ENCODE results near the gene SLIT3.
"Not testable (repeated sequence)": the region's sequence is repeated elsewhere in the genome, so short reads cannot be mapped to it uniquely, and the experiment has no call there.

The SLIT3 gene

DNA sequence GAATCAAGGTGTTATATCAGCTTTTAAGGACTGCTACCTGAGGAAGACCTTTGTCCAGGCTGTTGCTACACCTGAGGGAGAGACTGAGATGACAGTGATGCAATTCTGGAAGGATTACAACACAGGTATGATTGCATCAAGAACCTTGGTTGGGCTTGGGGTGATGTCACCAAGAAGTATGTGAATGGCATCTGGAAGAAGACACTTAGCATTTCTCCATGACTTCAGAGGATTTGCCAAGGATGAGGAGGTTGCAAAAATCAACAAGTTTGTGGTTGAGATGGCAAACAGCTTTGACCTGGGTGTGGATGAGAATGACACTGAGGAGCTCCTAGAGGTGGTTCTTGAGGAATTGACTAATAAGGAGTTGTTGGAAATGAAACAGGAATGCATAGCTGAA, 653.9 kb downstream of the SLIT3 start:
- no peak overlapping the region for H3K4me3 ChIP-seq (ENCODE audit: low read depth, low read length)
- peak; percentile 39 for DNase-seq (ENCODE audit: low read depth)
- TF ChIP-seq, protein P1, sequence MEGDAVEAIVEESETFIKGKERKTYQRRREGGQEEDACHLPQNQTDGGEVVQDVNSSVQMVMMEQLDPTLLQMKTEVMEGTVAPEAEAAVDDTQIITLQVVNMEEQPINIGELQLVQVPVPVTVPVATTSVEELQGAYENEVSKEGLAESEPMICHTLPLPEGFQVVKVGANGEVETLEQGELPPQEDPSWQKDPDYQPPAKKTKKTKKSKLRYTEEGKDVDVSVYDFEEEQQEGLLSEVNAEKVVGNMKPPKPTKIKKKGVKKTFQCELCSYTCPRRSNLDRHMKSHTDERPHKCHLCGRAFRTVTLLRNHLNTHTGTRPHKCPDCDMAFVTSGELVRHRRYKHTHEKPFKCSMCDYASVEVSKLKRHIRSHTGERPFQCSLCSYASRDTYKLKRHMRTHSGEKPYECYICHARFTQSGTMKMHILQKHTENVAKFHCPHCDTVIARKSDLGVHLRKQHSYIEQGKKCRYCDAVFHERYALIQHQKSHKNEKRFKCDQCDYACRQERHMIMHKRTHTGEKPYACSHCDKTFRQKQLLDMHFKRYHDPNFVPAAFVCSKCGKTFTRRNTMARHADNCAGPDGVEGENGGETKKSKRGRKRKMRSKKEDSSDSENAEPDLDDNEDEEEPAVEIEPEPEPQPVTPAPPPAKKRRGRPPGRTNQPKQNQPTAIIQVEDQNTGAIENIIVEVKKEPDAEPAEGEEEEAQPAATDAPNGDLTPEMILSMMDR (conservative IDR thresholded peaks at IDR 0.05; ENCODE audit: low read depth, low read length), result no peak

DNA sequence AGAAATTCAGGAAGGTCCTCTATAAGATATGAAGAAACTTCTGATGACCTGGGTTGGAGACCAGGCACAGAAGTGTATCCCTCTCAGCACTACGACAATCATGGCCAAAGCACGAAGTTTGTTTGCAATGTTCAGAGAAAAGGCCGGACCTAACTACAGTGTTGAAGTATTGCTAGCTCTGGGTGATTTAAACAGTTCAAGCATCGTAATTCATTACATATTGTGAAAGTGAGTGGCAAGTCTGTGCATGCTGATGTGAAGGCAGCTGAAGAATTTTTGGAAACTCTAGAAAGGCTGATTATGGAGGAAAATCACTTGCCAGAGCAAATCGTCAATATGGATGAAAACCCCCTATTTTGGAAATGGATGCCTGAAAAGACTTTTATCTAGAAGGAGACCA, 654.6 kb downstream of the SLIT3 start:
- DNase-seq (ENCODE audit: low read depth), result no peak
- H3K4me3 ChIP-seq (ENCODE audit: low read depth, low read length), result no peak overlapping the region
- TF ChIP-seq, protein P1 (conservative IDR thresholded peaks at IDR 0.05; ENCODE audit: low read depth, low read length), result no peak

DNA sequence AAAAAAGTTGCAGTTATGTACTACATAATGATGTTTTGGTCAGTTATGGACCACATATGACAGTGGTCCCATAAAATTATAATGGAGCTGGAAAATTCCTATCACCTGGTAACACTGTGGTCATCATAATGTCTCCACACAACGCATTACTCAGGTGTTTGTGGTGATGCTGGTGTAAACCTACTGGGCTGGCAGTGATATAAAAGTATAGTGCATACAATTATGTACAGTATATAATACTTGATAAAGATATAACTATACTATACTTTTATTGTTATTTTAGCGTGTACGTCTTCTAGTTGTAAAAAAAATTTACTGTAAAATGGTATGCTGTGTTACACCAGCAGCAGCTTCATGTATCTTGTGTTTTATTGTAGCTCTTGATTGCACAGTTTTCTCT, 655.7 kb downstream of the SLIT3 start:
- DNase-seq (ENCODE audit: low read depth), result no peak
- TF ChIP-seq, protein P1 (conservative IDR thresholded peaks at IDR 0.05; ENCODE audit: low read depth, low read length), result no peak
- H3K4me3 ChIP-seq (ENCODE audit: low read depth, low read length), result no peak overlapping the region

DNA sequence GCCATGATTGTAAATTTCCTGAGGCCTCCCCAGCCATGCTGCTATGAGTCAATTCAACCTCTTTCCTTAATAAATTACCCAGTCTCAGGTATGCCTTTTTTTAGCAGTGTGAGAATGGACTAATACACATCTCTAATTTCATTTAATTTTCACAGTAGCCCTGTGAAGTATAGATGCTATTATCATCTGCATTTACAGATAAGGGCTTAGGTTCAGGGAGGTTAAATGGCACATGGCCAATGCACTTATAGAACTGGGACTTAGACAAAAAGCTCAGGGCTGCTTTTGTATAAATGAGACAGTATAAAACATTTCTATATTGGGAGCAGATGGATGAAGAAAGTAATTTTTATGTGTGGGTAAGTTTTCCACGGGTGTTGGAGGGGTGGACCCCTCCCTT, 658.9 kb downstream of the SLIT3 start:
- H3K4me3 ChIP-seq (ENCODE audit: low read depth, low read length), result no peak overlapping the region
- TF ChIP-seq, protein P1 (conservative IDR thresholded peaks at IDR 0.05; ENCODE audit: low read depth, low read length), result no peak
- DNase-seq (ENCODE audit: low read depth), result no peak

DNA sequence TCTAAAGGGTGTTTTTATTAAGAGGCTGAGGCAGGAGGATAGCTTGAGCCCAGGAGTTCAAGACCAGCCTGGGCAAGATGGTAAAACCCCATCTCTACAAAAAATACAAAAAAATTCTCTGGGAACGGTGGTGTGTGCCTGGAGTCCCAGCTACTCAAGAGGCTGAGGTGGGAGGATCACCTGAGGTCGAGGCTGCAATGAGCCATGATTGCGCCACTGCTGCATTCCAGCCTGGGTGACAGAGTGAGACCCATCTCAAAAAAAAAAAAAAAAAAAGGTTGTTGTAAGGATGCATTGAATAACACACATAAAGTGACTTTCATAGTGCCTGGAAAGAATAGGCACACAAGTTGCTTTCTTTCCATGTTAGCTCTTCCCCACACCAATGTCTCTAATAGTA, 662.1 kb downstream of the SLIT3 start:
- DNase-seq (ENCODE audit: low read depth); H3K4me3 ChIP-seq (ENCODE audit: low read depth, low read length): not testable (repeated sequence)

DNA sequence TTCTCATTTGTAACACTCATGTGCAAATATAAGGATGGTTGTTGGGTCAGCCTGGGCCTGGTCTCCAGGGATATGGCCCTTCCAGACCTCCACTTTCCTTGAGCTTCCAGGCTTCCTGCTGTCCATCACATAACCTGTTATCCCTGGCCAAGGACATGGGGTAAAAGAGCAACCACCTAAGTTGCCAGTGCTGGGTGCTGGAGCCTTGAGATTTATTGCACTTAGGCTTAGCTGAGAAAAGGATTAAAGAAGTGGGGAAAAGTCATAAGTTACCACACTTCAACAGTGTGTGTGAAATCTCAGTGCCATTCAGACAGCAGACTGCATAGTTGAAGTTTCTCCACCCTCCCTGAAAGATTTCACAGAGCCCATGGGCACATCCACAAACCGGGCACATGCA, 663.1 kb downstream of the SLIT3 start:
- TF ChIP-seq, protein P1 (conservative IDR thresholded peaks at IDR 0.05; ENCODE audit: low read depth, low read length), result no peak
- no peak overlapping the region for H3K4me3 ChIP-seq (ENCODE audit: low read depth, low read length)
- DNase-seq (ENCODE audit: low read depth), result no peak

DNA sequence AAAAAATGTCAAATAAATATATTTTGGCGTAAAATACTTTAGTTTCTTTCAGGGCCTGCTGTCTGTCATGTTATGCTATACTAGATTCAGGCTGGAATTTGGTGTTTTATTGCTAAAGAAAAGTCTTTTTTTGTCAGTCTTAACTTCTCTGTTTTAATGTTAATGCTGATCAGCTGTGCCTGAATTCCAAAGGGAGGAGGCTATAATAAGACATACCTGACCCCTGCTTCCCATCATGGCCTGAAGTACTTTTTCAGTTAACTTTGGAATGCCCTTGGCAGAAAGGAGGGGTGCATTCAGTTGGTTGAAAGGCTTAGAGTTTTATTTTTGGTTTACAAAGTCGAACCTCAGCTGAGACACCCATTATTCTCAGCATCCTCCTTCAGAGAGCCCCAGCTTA, 663.7 kb downstream of the SLIT3 start:
- no peak overlapping the region for H3K4me3 ChIP-seq (ENCODE audit: low read depth, low read length)
- TF ChIP-seq, protein P1 (conservative IDR thresholded peaks at IDR 0.05; ENCODE audit: low read depth, low read length), result no peak
- no peak for DNase-seq (ENCODE audit: low read depth)

DNA sequence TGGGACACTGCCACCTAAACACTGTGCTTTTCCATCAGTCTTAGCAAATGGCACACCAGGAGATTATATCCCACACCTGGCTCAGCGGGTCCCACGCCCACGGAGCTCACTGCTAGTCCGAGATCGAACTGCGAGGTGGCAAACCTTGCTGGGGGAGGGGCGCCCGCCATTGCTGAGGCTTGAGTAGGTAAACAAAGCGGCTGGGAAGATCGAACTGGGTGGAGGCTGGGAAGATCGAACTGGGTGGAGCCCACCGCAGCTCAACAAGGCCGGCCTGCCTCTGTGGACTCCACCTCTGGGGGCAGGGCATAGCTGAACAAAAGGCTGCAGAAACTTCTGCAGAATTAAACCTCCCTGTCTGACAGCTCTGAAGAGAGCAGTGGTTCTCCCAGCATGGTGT, 670.0 kb downstream of the SLIT3 start:
- not testable (repeated sequence) for H3K4me3 ChIP-seq (ENCODE audit: low read depth, low read length); DNase-seq (ENCODE audit: low read depth)
